Urothelium cell line (cell line): ENCODE measurements around the gene BAZ2B.
"Not testable (repeated sequence)": the region's sequence is repeated elsewhere in the genome, so short reads cannot be mapped to it uniquely, and the experiment has no call there.

Experiments
- DNase-seq: peaks from one replicate; pipeline ENCODE4 v3.0.0; 2011; ENCODE audit warnings: low spot score, mixed read lengths
- FAIRE-seq: peaks from 2 replicates; lab custom pipeline; 2011; peaks lifted over from hg19 to GRCh38; lab: Jason Lieb, UNC

BAZ2B gene

GRCh38 chr2:159438720-159439353, 177.5 kb downstream of the BAZ2B start:
- no peak for FAIRE-seq
- DNase-seq = no peak

GRCh38 chr2:159438284-159438683, 178.1 kb downstream of the BAZ2B start:
- FAIRE-seq = no peak
- no peak for DNase-seq

- DNase-seq (no peak), FAIRE-seq (no peak)
Measured at GRCh38 chr2:159432610-159433009, 183.7 kb downstream of the BAZ2B start.

GRCh38 chr2:159427048-159427447, 189.3 kb downstream of the BAZ2B start:
- FAIRE-seq = no peak
- DNase-seq = no peak

GRCh38 chr2:159419403-159419802, 196.9 kb downstream of the BAZ2B start:
- no peak for DNase-seq
- FAIRE-seq = no peak

GRCh38 chr2:159411460-159411859, 204.9 kb downstream of the BAZ2B start:
- FAIRE-seq (no peak), DNase-seq (no peak)

GRCh38 chr2:159410276-159410675, 206.1 kb downstream of the BAZ2B start:
- DNase-seq (no peak), FAIRE-seq (no peak)

GRCh38 chr2:159409116-159409800, 207.1 kb downstream of the BAZ2B start:
- no peak for DNase-seq

GRCh38 chr2:159402790-159403189, 213.6 kb downstream of the BAZ2B start:
- FAIRE-seq (no peak), DNase-seq (no peak)

More at GRCh38 chr2:159409116-159409800, 207.1 kb downstream of the BAZ2B start:
- FAIRE-seq = no peak

GRCh38 chr2:159402160-159402559, 214.2 kb downstream of the BAZ2B start:
- DNase-seq, FAIRE-seq: not testable (repeated sequence)

- no peak for DNase-seq
- no peak for FAIRE-seq
Measured at GRCh38 chr2:159399716-159400415, 216.5 kb downstream of the BAZ2B start.

- FAIRE-seq = no peak
- no peak for DNase-seq
Measured at GRCh38 chr2:159396799-159397198, 219.5 kb downstream of the BAZ2B start.

- FAIRE-seq (no peak), DNase-seq (no peak)
Measured at GRCh38 chr2:159382447-159383028, 233.8 kb downstream of the BAZ2B start.

- DNase-seq (no peak), FAIRE-seq (no peak)
Measured at GRCh38 chr2:159381574-159381973, 234.8 kb downstream of the BAZ2B start.

- no peak for DNase-seq
- FAIRE-seq = no peak
Measured at GRCh38 chr2:159380685-159381239, 235.6 kb downstream of the BAZ2B start.

- DNase-seq = no peak
- no peak for FAIRE-seq
Measured at GRCh38 chr2:159379181-159379580, 237.2 kb downstream of the BAZ2B start.

- FAIRE-seq = no peak
- no peak for DNase-seq
Measured at GRCh38 chr2:159375241-159375640, 241.1 kb downstream of the BAZ2B start.

GRCh38 chr2:159371506-159371905, 244.8 kb downstream of the BAZ2B start:
- DNase-seq (no peak), FAIRE-seq (no peak)

GRCh38 chr2:159366538-159366937, 249.8 kb downstream of the BAZ2B start:
- FAIRE-seq (no peak), DNase-seq (no peak)

GRCh38 chr2:159362816-159363251, 253.5 kb downstream of the BAZ2B start:
- DNase-seq = no peak
- FAIRE-seq = no peak

- no peak for DNase-seq
- no peak for FAIRE-seq
Measured at GRCh38 chr2:159362094-159362493, 254.3 kb downstream of the BAZ2B start.
